ENCODE measurements around the gene HSD11B2. TPM values are rescaled to one million over a fixed set of nuclear protein-coding genes. Genes with fewer than 3 reads are reported as not detected.
A peak's percentile ranks its signal among the peaks of the same experiment; 100 is the strongest.

The HSD11B2 gene
- total and polyA plus RNA-seq, 9 donors = 3.7 to 14.5 (median 7.7) TPM

DNA sequence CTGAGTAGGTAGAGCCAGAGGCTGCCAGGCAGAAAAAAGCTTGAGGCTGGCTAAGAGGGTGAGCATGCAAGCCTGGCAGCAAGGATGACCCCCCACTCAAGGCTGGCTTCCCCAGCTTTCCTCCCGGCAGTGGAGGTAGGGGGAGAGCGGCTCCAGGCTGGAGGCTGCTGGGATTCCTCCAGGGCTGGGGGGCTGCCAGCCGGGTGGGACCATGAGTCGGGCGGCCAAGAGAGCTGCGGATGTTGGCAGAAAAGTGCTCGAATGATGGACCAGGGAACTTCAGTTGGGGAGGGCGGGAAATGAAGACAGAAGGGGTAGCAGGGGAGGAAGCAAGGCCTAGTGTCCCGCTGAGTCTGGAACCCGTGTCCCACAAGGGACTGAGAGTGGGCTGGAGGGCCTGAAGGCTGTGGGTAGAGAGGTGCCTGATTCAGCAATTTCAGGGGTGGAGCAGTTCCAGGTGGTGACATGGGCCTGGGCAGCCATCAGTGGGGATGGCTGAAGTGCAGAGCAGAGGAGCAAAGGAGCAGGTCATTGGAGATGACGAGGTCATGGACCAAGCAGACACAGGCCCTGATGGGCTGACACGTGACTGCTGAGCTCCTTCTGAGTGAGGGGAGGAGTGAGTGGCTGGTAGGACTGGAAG, 20.3 kb downstream of the HSD11B2 start:
- Histone ChIP-seq H3K27me3 (ENCODE audit: control insufficient read depth, insufficient read depth, low read length) (no peaks in the 10 kb centered on the region), H3K4me3 (ENCODE audit: low read length) (no peak overlapping the region), H3K9me3 (replicated peaks; ENCODE audit: control insufficient read depth, low read depth, low read length) (no peaks in the 10 kb centered on the region), H3K36me3 (ENCODE audit: control insufficient read depth, insufficient read depth, low read length) (peaks cover 26% of the 10 kb centered on the region), H3K27ac (ENCODE audit: low read length) (peak overlapping the region; percentile 77), H3K4me1 (ENCODE audit: control insufficient read depth, insufficient read depth, low read length) (peaks cover 76% of the 10 kb centered on the region)
- WGBS (ENCODE audit: insufficient coverage) = 42% methylated on average over 10 of the region's 12 CpGs
- DNase-seq = peak; percentile 79

DNA sequence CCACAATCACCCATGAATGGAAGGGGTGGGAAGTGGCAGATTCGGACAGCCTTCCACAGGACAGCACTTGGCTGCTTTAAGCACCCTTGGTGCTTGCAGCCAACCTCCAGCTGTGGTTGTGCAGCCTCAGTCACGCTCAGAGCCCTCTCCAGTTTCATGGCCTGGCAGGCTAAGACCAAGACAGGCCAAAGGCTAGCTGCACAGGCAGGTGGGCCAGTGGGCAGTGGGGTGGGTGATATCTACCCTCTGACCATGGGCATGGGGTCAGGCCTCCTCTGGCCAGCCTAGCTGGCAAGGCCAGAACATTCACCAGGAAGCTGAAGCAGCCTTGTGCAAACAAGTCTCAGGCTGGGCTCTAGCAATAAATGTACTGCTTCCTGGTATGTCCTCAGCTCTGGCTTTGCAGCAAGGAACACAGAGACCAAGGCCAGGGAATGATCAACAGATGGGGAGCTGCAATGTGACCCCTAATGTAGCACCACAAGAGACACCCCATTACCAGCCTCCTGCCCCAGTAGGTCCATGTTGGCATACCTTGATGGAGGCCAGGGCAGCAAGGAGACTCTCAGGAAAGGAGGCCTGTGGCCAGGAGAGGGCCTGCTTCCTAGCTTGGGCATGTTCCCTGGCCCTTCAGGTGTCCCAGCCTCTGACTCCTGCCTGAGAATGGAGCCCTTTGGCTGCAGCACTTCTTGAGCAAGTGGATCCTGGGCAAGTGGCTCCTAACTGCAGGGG, 20.9 kb downstream of the HSD11B2 start:
- Histone ChIP-seq H3K27me3 (ENCODE audit: control insufficient read depth, insufficient read depth, low read length) (no peaks in the 10 kb centered on the region), H3K27ac (ENCODE audit: low read length) (peak overlapping the region; percentile 77), H3K4me1 (ENCODE audit: control insufficient read depth, insufficient read depth, low read length) (peaks cover 76% of the 10 kb centered on the region), H3K36me3 (ENCODE audit: control insufficient read depth, insufficient read depth, low read length) (peaks cover 26% of the 10 kb centered on the region), H3K9me3 (replicated peaks; ENCODE audit: control insufficient read depth, low read depth, low read length) (no peaks in the 10 kb centered on the region), H3K4me3 (ENCODE audit: low read length) (no peak overlapping the region)
- 26% methylated on average over 2 of the region's 2 CpGs for WGBS (ENCODE audit: insufficient coverage)
- peak; percentile 71 for DNase-seq

DNA sequence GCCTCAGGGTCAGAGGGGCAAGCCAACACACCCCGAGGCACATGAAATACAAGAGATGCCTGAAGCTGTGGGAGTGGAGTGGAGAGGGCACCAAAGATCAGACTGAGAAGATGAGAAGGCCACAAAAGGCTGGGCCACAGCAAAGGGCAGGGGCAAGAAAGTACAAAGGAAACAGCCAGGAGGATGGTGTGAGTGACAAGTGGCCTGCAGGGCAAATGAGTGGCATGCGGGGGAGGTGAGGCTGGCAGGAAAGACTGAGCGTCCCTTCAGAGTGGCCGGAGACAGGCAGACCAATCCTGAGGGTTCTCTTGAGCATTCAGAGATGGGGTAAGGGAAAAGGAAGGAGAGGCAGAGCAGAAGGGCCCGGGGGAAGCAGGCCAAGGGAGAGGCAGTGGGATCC, 23.2 kb downstream of the HSD11B2 start:
- no peak overlapping the region for H3K27ac ChIP-seq (ENCODE audit: low read length)
- WGBS (ENCODE audit: insufficient coverage) = 76% methylated on average over 5 of the region's 5 CpGs
- H3K4me1 ChIP-seq (ENCODE audit: control insufficient read depth, insufficient read depth, low read length) = peaks cover 78% of the 10 kb centered on the region
- H3K36me3 ChIP-seq (ENCODE audit: control insufficient read depth, insufficient read depth, low read length) = peaks cover 26% of the 10 kb centered on the region
- H3K4me3 ChIP-seq (ENCODE audit: low read length) = no peak overlapping the region
- H3K27me3 ChIP-seq (ENCODE audit: control insufficient read depth, insufficient read depth, low read length) = no peaks in the 10 kb centered on the region
- H3K9me3 ChIP-seq (replicated peaks; ENCODE audit: control insufficient read depth, low read depth, low read length) = no peaks in the 10 kb centered on the region
- no peak for DNase-seq

DNA sequence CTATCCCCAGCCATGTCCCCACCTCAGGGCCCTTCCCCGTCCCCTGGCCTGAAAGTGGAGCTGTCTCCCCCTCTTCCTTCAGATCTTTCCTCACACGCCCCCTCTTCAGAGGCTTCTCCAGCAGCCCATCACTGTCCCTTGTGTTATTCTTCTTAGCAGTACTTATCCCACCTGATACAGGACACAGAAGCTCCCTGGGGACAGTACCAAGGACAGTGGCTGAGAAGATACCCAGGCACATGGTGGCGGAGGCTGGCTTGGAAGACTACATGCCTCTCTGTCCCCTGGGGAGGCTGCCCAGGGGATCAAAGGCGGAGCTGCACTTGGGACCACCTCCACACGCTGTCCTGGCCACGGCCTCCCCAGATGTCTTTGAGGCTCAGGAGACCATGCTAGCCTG, 23.9 kb downstream of the HSD11B2 start:
- no peak for DNase-seq
- no peaks in the 10 kb centered on the region for H3K27me3 ChIP-seq (ENCODE audit: control insufficient read depth, insufficient read depth, low read length)
- WGBS (ENCODE audit: insufficient coverage) = 80% methylated on average over 2 of the region's 6 CpGs
- peaks cover 78% of the 10 kb centered on the region for H3K4me1 ChIP-seq (ENCODE audit: control insufficient read depth, insufficient read depth, low read length)
- peaks cover 23% of the 10 kb centered on the region for H3K36me3 ChIP-seq (ENCODE audit: control insufficient read depth, insufficient read depth, low read length)
- no peak overlapping the region for H3K4me3 ChIP-seq (ENCODE audit: low read length)
- H3K27ac ChIP-seq (ENCODE audit: low read length) = no peak overlapping the region
- H3K9me3 ChIP-seq (replicated peaks; ENCODE audit: control insufficient read depth, low read depth, low read length) = no peaks in the 10 kb centered on the region

DNA sequence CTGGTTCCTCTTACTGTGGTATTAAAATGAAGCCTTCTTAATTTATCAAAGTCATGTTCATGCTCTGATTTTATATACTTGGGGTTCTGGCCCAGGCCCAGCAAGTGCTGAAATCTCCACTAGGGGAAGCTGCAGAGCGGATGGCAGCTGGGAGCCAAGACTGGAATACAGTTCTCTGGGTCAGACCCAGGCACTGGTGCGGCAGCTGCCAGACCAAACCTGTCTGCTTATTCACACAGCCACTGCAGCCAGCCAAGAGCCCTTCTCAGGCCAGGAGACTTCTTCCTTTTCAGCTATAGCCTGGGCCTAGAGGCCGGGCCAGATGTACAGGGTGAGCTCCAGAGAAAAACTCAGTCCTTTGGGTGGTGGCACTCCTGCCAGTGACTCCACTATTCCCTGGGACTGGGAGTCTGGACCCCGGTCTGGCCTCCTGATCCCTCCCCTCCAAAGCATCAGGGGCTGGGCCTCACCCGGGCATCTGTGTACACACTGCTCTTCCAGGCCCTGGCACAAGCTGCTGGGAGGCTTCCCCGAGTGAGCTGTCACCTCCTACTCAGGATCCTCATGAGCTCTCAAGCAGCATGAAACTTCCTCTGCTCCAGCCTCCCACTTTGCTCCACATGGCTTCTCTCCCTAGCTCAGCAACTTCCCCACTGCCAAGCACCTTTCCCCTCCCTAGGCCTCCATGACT, 25.6 kb downstream of the HSD11B2 start:
- Histone ChIP-seq H3K27ac (ENCODE audit: low read length) (peak overlapping the region; percentile 91), H3K27me3 (ENCODE audit: control insufficient read depth, insufficient read depth, low read length) (no peaks in the 10 kb centered on the region), H3K9me3 (replicated peaks; ENCODE audit: control insufficient read depth, low read depth, low read length) (no peaks in the 10 kb centered on the region), H3K4me1 (ENCODE audit: control insufficient read depth, insufficient read depth, low read length) (peaks cover 78% of the 10 kb centered on the region), H3K36me3 (ENCODE audit: control insufficient read depth, insufficient read depth, low read length) (peaks cover 21% of the 10 kb centered on the region), H3K4me3 (ENCODE audit: low read length) (no peak overlapping the region)
- peak; percentile 86 for DNase-seq
- WGBS (ENCODE audit: insufficient coverage) = 29% methylated on average over 6 of the region's 6 CpGs

DNA sequence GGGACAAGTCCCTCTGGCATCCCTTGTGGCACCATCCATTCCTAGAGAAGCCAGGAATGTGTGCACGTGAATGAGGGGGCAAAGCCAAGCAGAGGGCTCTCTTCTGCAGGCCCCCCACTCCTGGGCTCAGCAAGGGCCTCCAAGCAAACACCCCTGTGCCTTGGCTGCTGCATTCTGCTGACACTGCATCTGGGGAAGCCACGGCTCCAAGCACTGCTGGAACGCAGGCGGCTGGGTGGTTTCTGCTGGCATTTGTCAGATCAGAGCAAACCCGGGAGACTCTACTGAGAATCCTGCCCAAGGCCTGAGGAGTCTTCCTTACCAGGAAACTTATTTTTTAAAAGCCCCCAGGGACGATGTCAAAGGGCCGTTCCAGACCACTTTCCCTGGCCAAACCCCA, 26.7 kb downstream of the HSD11B2 start:
- WGBS (ENCODE audit: insufficient coverage) = 30% methylated on average over 4 of the region's 7 CpGs
- peaks cover 12% of the 10 kb centered on the region for H3K36me3 ChIP-seq (ENCODE audit: control insufficient read depth, insufficient read depth, low read length)
- H3K27me3 ChIP-seq (ENCODE audit: control insufficient read depth, insufficient read depth, low read length) = no peaks in the 10 kb centered on the region
- peak overlapping the region; percentile 91 for H3K27ac ChIP-seq (ENCODE audit: low read length)
- H3K9me3 ChIP-seq (replicated peaks; ENCODE audit: control insufficient read depth, low read depth, low read length) = no peaks in the 10 kb centered on the region
- no peak overlapping the region for H3K4me3 ChIP-seq (ENCODE audit: low read length)
- H3K4me1 ChIP-seq (ENCODE audit: control insufficient read depth, insufficient read depth, low read length) = peaks cover 74% of the 10 kb centered on the region
- DNase-seq = no peak

DNA sequence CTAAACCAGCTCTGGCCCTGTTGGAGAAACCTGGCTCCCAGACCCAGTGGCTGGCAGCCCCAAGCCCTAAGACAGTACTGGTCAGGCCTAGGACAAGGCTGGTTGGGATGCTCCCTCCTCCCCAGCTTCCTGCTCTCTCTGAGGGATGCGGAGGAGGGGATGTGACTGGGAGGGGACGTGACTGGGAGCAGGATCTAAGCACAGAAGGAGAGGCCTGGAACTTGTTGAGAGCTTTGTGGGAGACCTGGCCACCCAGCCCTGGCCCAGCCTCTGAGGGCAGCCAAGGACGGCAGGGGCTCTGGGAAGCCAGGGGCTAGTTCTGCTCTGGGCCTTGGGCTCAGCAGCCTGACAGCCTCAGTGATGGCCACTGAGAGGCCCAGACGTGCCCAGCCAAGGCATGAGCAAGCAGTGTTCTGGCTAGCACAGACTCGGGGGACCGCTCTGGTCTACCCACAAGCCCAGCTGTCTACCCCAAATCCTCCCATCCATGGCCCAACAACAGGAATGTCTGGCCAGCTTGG, 27.3 kb downstream of the HSD11B2 start:
- peaks cover 74% of the 10 kb centered on the region for H3K4me1 ChIP-seq (ENCODE audit: control insufficient read depth, insufficient read depth, low read length)
- peak; percentile 56 for DNase-seq
- peaks cover 6% of the 10 kb centered on the region for H3K36me3 ChIP-seq (ENCODE audit: control insufficient read depth, insufficient read depth, low read length)
- peak overlapping the region; percentile 91 for H3K27ac ChIP-seq (ENCODE audit: low read length)
- no peak overlapping the region for H3K4me3 ChIP-seq (ENCODE audit: low read length)
- H3K27me3 ChIP-seq (ENCODE audit: control insufficient read depth, insufficient read depth, low read length) = no peaks in the 10 kb centered on the region
- WGBS (ENCODE audit: insufficient coverage) = 58% methylated on average over 5 of the region's 6 CpGs
- no peaks in the 10 kb centered on the region for H3K9me3 ChIP-seq (replicated peaks; ENCODE audit: control insufficient read depth, low read depth, low read length)

DNA sequence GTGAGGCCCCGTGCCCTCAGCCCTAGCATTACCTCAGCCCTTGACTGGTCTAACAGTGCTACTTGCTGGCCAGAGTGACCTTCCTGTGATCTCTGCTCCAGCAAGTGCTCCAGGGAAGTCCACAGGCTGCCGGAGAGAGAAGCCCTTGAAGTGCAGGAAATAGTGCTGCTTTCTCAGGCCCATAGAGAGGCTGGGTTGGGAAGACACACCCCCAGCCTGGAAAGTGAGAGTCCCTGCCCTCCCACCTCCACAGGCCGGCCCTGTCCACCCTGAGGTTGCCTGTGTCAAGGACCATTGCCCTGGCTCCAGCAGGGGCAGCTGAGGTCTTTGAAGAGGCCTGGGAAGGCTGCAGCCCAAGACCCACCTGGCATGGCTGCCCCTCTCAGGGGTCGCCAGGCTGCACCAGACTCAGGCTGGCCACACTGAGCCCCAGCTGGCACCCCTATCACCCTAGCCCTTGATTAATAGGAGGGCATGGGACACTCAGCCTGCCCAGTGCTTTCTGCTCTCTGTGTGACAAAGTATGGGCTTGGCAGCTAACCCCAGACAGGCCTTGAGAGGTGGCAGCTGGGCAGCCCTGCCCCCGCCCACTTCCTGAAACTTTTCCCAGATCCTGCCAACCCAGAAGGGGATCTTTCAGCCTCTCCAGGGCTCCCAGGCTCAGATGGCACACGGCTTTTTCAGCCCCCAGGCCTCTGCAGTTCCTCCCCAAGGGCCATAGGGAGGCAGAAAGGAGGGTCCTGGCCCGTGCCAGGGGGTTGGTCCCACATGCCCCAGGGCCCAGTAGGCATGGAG, 28.3 kb downstream of the HSD11B2 start:
- Histone ChIP-seq H3K36me3 (ENCODE audit: control insufficient read depth, insufficient read depth, low read length) (peaks cover 3% of the 10 kb centered on the region), H3K27ac (ENCODE audit: low read length) (peak overlapping the region; percentile 91), H3K4me1 (ENCODE audit: control insufficient read depth, insufficient read depth, low read length) (peaks cover 76% of the 10 kb centered on the region), H3K4me3 (ENCODE audit: low read length) (no peak overlapping the region), H3K9me3 (replicated peaks; ENCODE audit: control insufficient read depth, low read depth, low read length) (no peaks in the 10 kb centered on the region), H3K27me3 (ENCODE audit: control insufficient read depth, insufficient read depth, low read length) (no peaks in the 10 kb centered on the region)
- 40% methylated on average over 5 of the region's 7 CpGs for WGBS (ENCODE audit: insufficient coverage)
- DNase-seq = peak; percentile 79

- no peaks in the 10 kb centered on the region for H3K27me3 ChIP-seq (ENCODE audit: control insufficient read depth, insufficient read depth, low read length)
- peak; percentile 81 for DNase-seq
- WGBS (ENCODE audit: insufficient coverage) = 6% methylated on average over 3 of the region's 3 CpGs
- H3K4me3 ChIP-seq (ENCODE audit: low read length) = no peak overlapping the region
- H3K36me3 ChIP-seq (ENCODE audit: control insufficient read depth, insufficient read depth, low read length) = peaks cover 3% of the 10 kb centered on the region
- H3K27ac ChIP-seq (ENCODE audit: low read length) = peak overlapping the region; percentile 91
- peaks cover 76% of the 10 kb centered on the region for H3K4me1 ChIP-seq (ENCODE audit: control insufficient read depth, insufficient read depth, low read length)
- no peaks in the 10 kb centered on the region for H3K9me3 ChIP-seq (replicated peaks; ENCODE audit: control insufficient read depth, low read depth, low read length)
Observed at GRCh38 chr16:67459861-67460150, 28.9 kb downstream of the HSD11B2 start.

Measured in muscle of leg (tissue), 11 donors.